ENCODE measurements around the gene ZNF793. TPM values are rescaled to one million over a fixed set of nuclear protein-coding genes. Genes with fewer than 3 reads are reported as not detected.

The ZNF793 gene
- total and polyA plus RNA-seq, 11 donors: 2.8 to 7.9 (median 5.9) TPM

- no peak for TF ChIP-seq POLR2A (IDR thresholded peaks at IDR 0.05)
- no peak for TF ChIP-seq CTCF (IDR thresholded peaks at IDR 0.05)
- ATAC-seq (no peak), DNase-seq (no peak)
- Histone ChIP-seq H3K27ac (no peak overlapping the region), H3K36me3 (peaks cover 0 to 95% (median 32%) of the 10 kb centered on the region in 9 donors), H3K27me3 (no peaks in the 10 kb centered on the region), H3K9me3 (peaks cover 0 to 95% (median 22%) of the 10 kb centered on the region in 12 donors), H3K4me1 (no peaks in the 10 kb centered on the region), H3K4me3 (no peak overlapping the region)
- intact Hi-C loops (cut with DNase I): no loop called here
- WGBS, 4 donors: 44 to 61% (median 50%) methylated on average over 2 of the region's 2 CpGs
Measured at GRCh38 chr19:37519890-37520289, 13.2 kb downstream of the ZNF793 start.

GRCh38 chr19:37537391-37537947 is 30.7 kb downstream of the ZNF793 start:
- no peak for DNase-seq
- no peak overlapping the region for H3K4me3 ChIP-seq
- no peak overlapping the region for H3K27ac ChIP-seq
- H3K36me3 ChIP-seq: peaks cover 19 to 61% (median 48%) of the 10 kb centered on the region in 9 donors
- no peak for ATAC-seq
- no peaks in the 10 kb centered on the region for H3K27me3 ChIP-seq
- 87 to 98% (median 97%) methylated on average over 7 of the region's 7 CpGs for WGBS, 4 donors
- intact Hi-C loops (cut with DNase I): no loop called here
- H3K9me3 ChIP-seq: peaks cover 3 to 100% (median 52%) of the 10 kb centered on the region in 12 donors
- TF ChIP-seq CTCF (IDR thresholded peaks at IDR 0.05) (no peak), POLR2A (IDR thresholded peaks at IDR 0.05) (no peak)
- no peaks in the 10 kb centered on the region for H3K4me1 ChIP-seq

GRCh38 chr19:37551129-37551993 is 44.6 kb downstream of the ZNF793 start:
- peak; percentile 62 to 78 (median 70) for DNase-seq

More at GRCh38 chr19:37551129-37551993, 44.6 kb downstream of the ZNF793 start:
- Histone ChIP-seq H3K4me3 (peak overlapping the region; percentile 33 to 90 (median 69)), H3K27ac (peak overlapping the region in 11 of 12 donors; percentile 37 to 82 (median 74)), H3K27me3 (no peaks in the 10 kb centered on the region), H3K9me3 (peaks cover 0 to 89% (median 21%) of the 10 kb centered on the region in 12 donors), H3K4me1 (no peaks in the 10 kb centered on the region), H3K36me3 (peaks cover 0 to 15% (median 0%) of the 10 kb centered on the region in 9 donors)
- peak; percentile 19 to 24 for TF ChIP-seq POLR2A (IDR thresholded peaks at IDR 0.05)
- peak in 9 of 12 donors; percentile 25 to 58 (median 43) for TF ChIP-seq CTCF (IDR thresholded peaks at IDR 0.05)
- WGBS, 4 donors: 2 to 6% (median 2%) methylated on average over 22 to 65 of the region's 65 CpGs
- intact Hi-C loops (cut with DNase I): no loop called here
- ATAC-seq: peak; percentile 72 to 94 (median 88)
